IMR-90 (cell line): ENCODE measurements around the gene RBM28. TPM values are rescaled to one million over a fixed set of nuclear protein-coding genes. Genes with fewer than 3 reads are reported as not detected.

ENCODE experiments used
- ATAC-seq: fragments of 200-7000 bp; cut with Tn5 transposase; 2 replicates; pipeline ENCODE4 v1.9.1; 2020; ENCODE audit warnings: low read depth, mild to moderate bottlenecking, moderate library complexity
- BruUV-seq: library from RNA; stranded (reverse); fragments of 400-500 nt; replicated peaks from 2 replicates; lab custom pipeline; 2021; lab: Mats Ljungman, UMichigan
- CTCF ChIA-PET: fragments of 300-600 bp; formaldehyde crosslinking; extraction: SDS; loops from one replicate; lab custom pipeline; 2021; ENCODE audit warnings: antibody characterized with exemption; lab: Yijun Ruan, JAX
- POLR2A ChIA-PET: fragments of 300-600 bp; sonication (Branson Sonifier 250); formaldehyde crosslinking; loops from one replicate; lab custom pipeline; 2022; ENCODE audit warnings: antibody characterized with exemption; ENCODE audit not compliant: unreplicated experiment; lab: Charles Lee
- DNase-seq: peaks from one replicate; pipeline ENCODE4 v3.0.0; 2013
- H2AFZ ChIP-seq: replicated peaks from 2 replicates; pipeline ENCODE3; 2013; ENCODE audit warnings: low read length, mild to moderate bottlenecking; ENCODE audit not compliant: poor library complexity
- H2AK5ac ChIP-seq: 2 replicates; pipeline ENCODE4 v1.6.1; 2013; ENCODE audit warnings: low read depth, low read length, inconsistent platforms
- H2AK9ac ChIP-seq: replicated peaks from 2 replicates; pipeline ENCODE3; 2013; ENCODE audit warnings: mild to moderate bottlenecking, low read depth, low read length, moderate library complexity; ENCODE audit not compliant: poor library complexity
- H2BK120ac ChIP-seq: 2 replicates; pipeline ENCODE4 v1.6.1; 2013; ENCODE audit warnings: low read depth, low read length, inconsistent platforms
- H2BK15ac ChIP-seq: 3 replicates; pipeline ENCODE4 v1.6.1; 2013; ENCODE audit warnings: low read depth, low read length, inconsistent platforms
- H2BK20ac ChIP-seq: 2 replicates; pipeline ENCODE4 v1.6.1; 2013; ENCODE audit warnings: low read depth, mild to moderate bottlenecking, inconsistent platforms, low read length, moderate library complexity
- H2BK5ac ChIP-seq: 2 replicates; pipeline ENCODE4 v1.6.1; 2013; ENCODE audit warnings: mild to moderate bottlenecking, low read depth, low read length, inconsistent platforms; ENCODE audit not compliant: poor library complexity, severe bottlenecking
- H3K14ac ChIP-seq: replicated peaks from 2 replicates; pipeline ENCODE4 v1.6.1; 2013; ENCODE audit warnings: low read depth, low read length, inconsistent platforms
- H3K18ac ChIP-seq: 2 replicates; pipeline ENCODE4 v1.6.1; 2013; ENCODE audit warnings: low read depth, low read length, control low read depth
- H3K23ac ChIP-seq: 2 replicates; pipeline ENCODE4 v1.6.1; 2013; ENCODE audit warnings: low read depth, low read length, inconsistent platforms
- H3K27ac ChIP-seq: 2 replicates; pipeline ENCODE4 v1.5.1; 2013; ENCODE audit warnings: mild to moderate bottlenecking, control low read depth, low read length; ENCODE audit not compliant: insufficient read depth
- H3K27me3 ChIP-seq: 2 replicates; pipeline ENCODE4 v1.6.1; 2013; ENCODE audit warnings: low read length; ENCODE audit not compliant: control insufficient read depth, insufficient read depth
- H3K36me3 ChIP-seq: 2 replicates; pipeline ENCODE4 v1.6.1; 2013; ENCODE audit warnings: low read length, mixed read lengths; ENCODE audit not compliant: control insufficient read depth, insufficient read depth
- H3K4ac ChIP-seq: 2 replicates; pipeline ENCODE4 v1.6.1; 2013; ENCODE audit warnings: low read depth, low read length, inconsistent platforms
- H3K4me1 ChIP-seq: 2 replicates; pipeline ENCODE4 v1.6.1; 2013; ENCODE audit warnings: low read length, mixed read lengths; ENCODE audit not compliant: control insufficient read depth, insufficient read depth
- H3K4me2 ChIP-seq: 2 replicates; pipeline ENCODE4 v1.6.1; 2013; ENCODE audit warnings: low read depth, mild to moderate bottlenecking, control low read depth, low read length, moderate library complexity
- H3K4me3 ChIP-seq: 2 replicates; pipeline ENCODE4 v1.5.1; 2013; ENCODE audit warnings: low read depth, mild to moderate bottlenecking, control low read depth, low read length, moderate library complexity; ENCODE audit not compliant: insufficient read depth
- H3K56ac ChIP-seq: 2 replicates; pipeline ENCODE4 v1.6.1; 2013; ENCODE audit warnings: low read length, inconsistent platforms; ENCODE audit not compliant: insufficient read depth; ENCODE audit errors: extremely low read depth
- H3K79me1 ChIP-seq, 2 experiments: 2 replicates each; pipeline ENCODE4 v1.6.1; 2013; ENCODE audit warnings: low read length in 2 of 2, inconsistent platforms in 1 of 2, low read depth in 1 of 2
- H3K9ac ChIP-seq: 2 replicates; pipeline ENCODE4 v1.6.1; 2013; ENCODE audit warnings: low read depth, low read length, control low read depth
- H3K9me1 ChIP-seq: 2 replicates; pipeline ENCODE4 v1.6.1; 2013; ENCODE audit warnings: low read length, inconsistent platforms; ENCODE audit not compliant: insufficient read depth
- H3K9me3 ChIP-seq: 2 replicates; pipeline ENCODE4 v1.6.1; 2013; ENCODE audit warnings: low read length; ENCODE audit not compliant: control insufficient read depth, insufficient read depth
- H4K20me1 ChIP-seq: 2 replicates; pipeline ENCODE4 v1.6.1; 2013; ENCODE audit warnings: low read length, inconsistent platforms; ENCODE audit not compliant: insufficient read depth
- H4K5ac ChIP-seq: 2 replicates; pipeline ENCODE4 v1.6.1; 2013; ENCODE audit warnings: mild to moderate bottlenecking, low read depth, low read length, control low read depth
- H4K8ac ChIP-seq, 2 experiments: 2 replicates each; pipeline ENCODE4 v1.6.1; 2013; ENCODE audit warnings: low read depth in 2 of 2, low read length in 2 of 2, control low read depth in 1 of 2, inconsistent platforms in 1 of 2
- H4K91ac ChIP-seq: 2 replicates; pipeline ENCODE4 v1.6.1; 2013; ENCODE audit warnings: low read depth, low read length, inconsistent platforms; ENCODE audit not compliant: insufficient read depth
- BHLHE40 ChIP-seq: fragments of 150-350 bp; IDR thresholded peaks from 2 replicates; pipeline ENCODE4 v1.6.1; 2016; ENCODE audit warnings: mild to moderate bottlenecking, low read depth, low read length
- CEBPB ChIP-seq: IDR thresholded peaks from 2 replicates; pipeline ENCODE4 v1.6.1; 2012; ENCODE audit warnings: low read depth, low read length, improper control_type of control experiment
- ELK1 ChIP-seq: fragments of 150-350 bp; IDR thresholded peaks from 2 replicates; pipeline ENCODE4 v1.6.1; 2016; ENCODE audit warnings: low read depth, mild to moderate bottlenecking, low read length, moderate library complexity, borderline replicate concordance
- WGBS, 2 experiments: methylation state at CpG; one replicate each; pipeline versions ENCODE4 v1.1.5 to v1.1.7; 2013; ENCODE audit warnings: missing lambda C conversion rate in 2 of 2; ENCODE audit not compliant: insufficient read length in 1 of 2; ENCODE audit errors: extremely low coverage in 2 of 2; 5-methylcytosine and 5-hydroxymethylcytosine counted together
- dilution Hi-C: fragments of 300-500 bp; cut with HindIII; formaldehyde crosslinking; loops from one replicate; pipeline ENCODE4 v1.14.3; 2018; ENCODE audit warnings: low sequenced_read_pairs; ENCODE audit not compliant: unreplicated experiment
- in situ Hi-C: fragments of 300-500 bp; cut with MboI; formaldehyde crosslinking; loops from 3 replicates; pipeline ENCODE4 v1.14.3; 2019; ENCODE audit warnings: low sequenced_read_pairs, inconsistent platforms, mixed read lengths
- intact Hi-C: fragments of 100-400 bp; cut with micrococcal nuclease; formaldehyde crosslinking; loops from 2 replicates; pipeline ENCODE4 v1.10.0; 2022
- polyA plus RNA-seq, 3 experiments: library from polyadenylated mRNA; depleted of rRNA; stranded (reverse); fragments of >200 nt; gene quantifications; 2 replicates each; pipeline ENCODE4 v1.2.3, GENCODE V29; 2012; ENCODE audit warnings: low replicate concordance in 1 of 3
- total RNA-seq: library from RNA; depleted of rRNA; stranded (reverse); fragments of >200 nt; gene quantifications from 2 replicates; pipeline ENCODE4 v1.2.3, GENCODE V29; 2012

Gene RBM28
- total and polyA plus RNA-seq, 2 of the 4 experiments (the other 2 are of a cell fraction) = 12.4 to 20.4 TPM

GRCh38 chr7:128361411-128362379 is 18.0 kb upstream of the RBM28 start, which contains the start of gene PRRT4:
Gene PRRT4, minus strand, starts transcription at chr7:128361690.
- dilution Hi-C loops = no loop called here
- H3K18ac ChIP-seq = no peak within 1 kb of the TSS
- no peak within 1 kb of the TSS for H3K56ac ChIP-seq
- DNase-seq (no peak), ATAC-seq (peak; percentile 83)
- no peak within 1 kb of the TSS for H4K8ac ChIP-seq
- BruUV-seq = no TSS peak
- peaks cover 85% of the 10 kb centered on the region for H3K27me3 ChIP-seq
- intact Hi-C loops = no loop called here
- H4K5ac ChIP-seq = no peak within 1 kb of the TSS
- no peak within 1 kb of the TSS for H3K27ac ChIP-seq
- CTCF ChIA-PET = interaction anchor here (1.5 to 1.6 kb wide), 2 partner anchors 14 to 15 kb away, joined by 4 to 9 read pairs; no protein-coding TSS in a partner anchor
- POLR2A ChIA-PET = no interaction called here
- H4K20me1 ChIP-seq = 0 out of 2 replicates have a peak, but pooled peaks cover 3% of the 10 kb centered on the region
- H3K9me1 ChIP-seq = no peaks in the 10 kb centered on the region
- peak within 1 kb of the TSS; percentile 31 for H3K4me3 ChIP-seq
- peak within 1 kb of the TSS; percentile 71 for H3K4me2 ChIP-seq
- no peak within 1 kb of the TSS for H2BK20ac ChIP-seq
- H3K14ac ChIP-seq = no peak within 1 kb of the TSS
- no peaks in the 10 kb centered on the region; the same call in 1 of the 2 replicates for H3K4me1 ChIP-seq
- no peaks in the 10 kb centered on the region for H3K79me1 ChIP-seq
- peak within 1 kb of the TSS; percentile 78 for H2AFZ ChIP-seq
- H3K23ac ChIP-seq = no peak within 1 kb of the TSS
- no peaks in the 10 kb centered on the region for H3K9me3 ChIP-seq
- no peak within 1 kb of the TSS for H3K4ac ChIP-seq
- H2BK120ac ChIP-seq = no peak within 1 kb of the TSS
- no peak within 1 kb of the TSS for H2BK5ac ChIP-seq
- in situ Hi-C loops = no loop called here
- peak; percentile 30; the same call in 1 of the 2 replicates for TF ChIP-seq BHLHE40
- TF ChIP-seq ELK1 = no peak
- no peak for TF ChIP-seq CEBPB
- 3% methylated on average over 23 of the region's 88 CpGs; no CpG with 5 or more reads in 1 of the 2 experiments for WGBS, 2 experiments
- peak within 1 kb of the TSS; percentile 26 for H2AK9ac ChIP-seq
- no peak within 1 kb of the TSS for H2AK5ac ChIP-seq
- H3K9ac ChIP-seq = no peak within 1 kb of the TSS; the same call in 1 of the 2 replicates
- H3K36me3 ChIP-seq = no peaks in the 10 kb centered on the region
- H4K91ac ChIP-seq = no peak within 1 kb of the TSS
- H2BK15ac ChIP-seq = no peak within 1 kb of the TSS
